Heart left ventricle (tissue), 13 donors: ENCODE data around the gene SMOC1.

Experiments used
- CTCF ChIP-seq, 12 donors: fragments of 200-600 bp; sonication (generic) in 4 of 12; IDR thresholded peaks; one replicate each; pipeline versions ENCODE4 v1.5.0 to v1.8.0; 2018 to 2022; ENCODE audit warnings: antibody characterized with exemption in 12 of 12, mild to moderate bottlenecking in 5 of 12
- POLR2A ChIP-seq, 2 donors: fragments of 450-650 bp; IDR thresholded peaks; one replicate each; pipeline ENCODE4 v1.6.1; 2017; ENCODE audit warnings: antibody characterized with exemption in 2 of 2, mild to moderate bottlenecking in 2 of 2, moderate library complexity in 2 of 2
- donor health status: ischemic (EF 13 %, LVEDD 7.1; RV severe dilation, severe dysfunction).
- donor health status: DM: no; HTN: yes; CAD: no.
- donor health status: DM: no; HTN: no; CAD: no.
- donor health status: ischemic (EF 25% LVEDD 6.9; RV normal size, moderate dysfunction).
- donor health status: ischemic (EF 25% LVEDD 5.7; RV mildly dilated, moderate dysfunction).
- donor health status: ischemic (EF 35%, LVEDD 5.7; RV mildly dilated, moderate dysfunction).
- donor health status: nonischemic (EF 11% LVEDD 7.7; RV severe dilation, severe dysfunction).
- donor health status: DM: yes; HTN: yes; CAD: no.
- donor health status: PGD.
- donor health status: ischemic (EF 29% LVEDD 5.4; RV normal size, mild dysfunction).
- donor health status: nonischemic (EF 23%, LVEDD 6.1; RV moderate dilation, normal function).

GRCh38 chr14:69983317-69983716 is 104.1 kb downstream of the SMOC1 start:
- TF ChIP-seq CTCF (IDR thresholded peaks at IDR 0.05) (no peak), POLR2A (IDR thresholded peaks at IDR 0.05) (no peak)
